H1 (cell line): Measurements from ENCODE around the gene USP24. TPM values are rescaled to one million over a fixed set of nuclear protein-coding genes. Genes with fewer than 3 reads are reported as not detected.
A peak's percentile ranks its signal among the peaks of the same experiment; 100 is the strongest.

ENCODE experiments used
- CTCF ChIA-PET: fragments of 300-600 bp; sonication (Branson Sonifier 250); formaldehyde crosslinking; loops from one replicate; lab custom pipeline; 2021; ENCODE audit not compliant: partially characterized antibody; lab: Charles Lee
- POLR2A ChIA-PET: fragments of 300-600 bp; sonication (Branson Sonifier 250); formaldehyde crosslinking; loops from one replicate; lab custom pipeline; 2021; ENCODE audit warnings: inconsistent platforms; ENCODE audit not compliant: partially characterized antibody; lab: Charles Lee
- DNase-seq, 2 experiments: peaks; one replicate each; pipeline versions ENCODE4 v3.0.0 to v3.0.0-alpha.2; 2010 to 2022; ENCODE audit warnings: low spot score in 2 of 2, low read depth in 1 of 2, mixed read lengths in 1 of 2
- FAIRE-seq: peaks from 2 replicates; lab custom pipeline; 2011; peaks lifted over from hg19 to GRCh38; lab: Jason Lieb, UNC
- H2AFZ ChIP-seq: 2 replicates; pipeline ENCODE4 v1.8.1; 2012; ENCODE audit warnings: low read length, inconsistent platforms
- H2AK5ac ChIP-seq: 2 replicates; pipeline ENCODE4 v1.6.1; 2013; ENCODE audit warnings: low read depth, low read length
- H2BK120ac ChIP-seq: replicated peaks from 2 replicates; pipeline ENCODE3; 2013; ENCODE audit warnings: low read depth, low read length, inconsistent platforms
- H2BK12ac ChIP-seq: 2 replicates; pipeline ENCODE4 v1.6.1; 2013; ENCODE audit warnings: low read depth, low read length
- H2BK15ac ChIP-seq: 2 replicates; pipeline ENCODE4 v1.6.1; 2013; ENCODE audit warnings: low read length
- H2BK20ac ChIP-seq: 2 replicates; pipeline ENCODE4 v1.6.1; 2013; ENCODE audit warnings: low read length
- H2BK5ac ChIP-seq: 2 replicates; pipeline ENCODE4 v1.6.1; 2013; ENCODE audit warnings: low read depth, low read length
- H3K14ac ChIP-seq: 2 replicates; pipeline ENCODE4 v1.6.1; 2013; ENCODE audit warnings: inconsistent platforms; ENCODE audit not compliant: insufficient read length
- H3K18ac ChIP-seq: 2 replicates; pipeline ENCODE4 v1.6.1; 2013; ENCODE audit warnings: low read length; ENCODE audit errors: extremely low read depth
- H3K23ac ChIP-seq: 2 replicates; pipeline ENCODE4 v1.6.1; 2013; ENCODE audit warnings: inconsistent platforms; ENCODE audit not compliant: insufficient read length
- H3K23me2 ChIP-seq: 2 replicates; pipeline ENCODE4 v1.6.1; 2013; ENCODE audit warnings: low read depth, low read length
- H3K27ac ChIP-seq: 2 replicates; pipeline ENCODE4 v1.6.1; 2011; ENCODE audit warnings: low read depth, low read length, inconsistent platforms
- H3K27me3 ChIP-seq, 4 experiments: replicated peaks in 1 of 4; 1 replicate in 1 of 4; 2 replicates in 3 of 4; pipeline versions ENCODE4 v1.6.1 to v1.8.1; 2011 to 2013; ENCODE audit warnings: low read length in 3 of 4, mild to moderate bottlenecking in 3 of 4, inconsistent platforms in 2 of 4, mixed read lengths in 2 of 4, moderate library complexity in 1 of 4; ENCODE audit not compliant: control insufficient read depth in 3 of 4, insufficient read depth in 3 of 4; ENCODE audit errors: extremely low read depth in 1 of 4
- H3K36me3 ChIP-seq, 4 experiments: 2 replicates each; pipeline versions ENCODE4 v1.6.1 to v1.8.1; 2011 to 2013; ENCODE audit warnings: mild to moderate bottlenecking in 4 of 4, low read length in 3 of 4, moderate library complexity in 2 of 4, control low read depth in 1 of 4, inconsistent platforms in 1 of 4; ENCODE audit not compliant: insufficient read depth in 4 of 4, control insufficient read depth in 2 of 4
- H3K4ac ChIP-seq: replicated peaks from 2 replicates; pipeline ENCODE3; 2013; ENCODE audit warnings: low read length, low read depth, mixed read lengths, inconsistent platforms; ENCODE audit not compliant: insufficient read length
- H3K4me1 ChIP-seq, 4 experiments: replicated peaks in 1 of 4; 1 replicate in 1 of 4; 2 replicates in 3 of 4; pipeline versions ENCODE4 v1.6.1 to v1.8.1; 2011 to 2013; ENCODE audit warnings: low read length in 3 of 4, inconsistent platforms in 2 of 4, mixed read lengths in 1 of 4; ENCODE audit not compliant: insufficient read depth in 4 of 4, control insufficient read depth in 3 of 4
- H3K4me2 ChIP-seq, 2 experiments: 2 replicates each; pipeline versions ENCODE4 v1.6.1 to v1.8.1; 2011 to 2013; ENCODE audit warnings: low read depth in 2 of 2, low read length in 2 of 2, control low read depth in 1 of 2, inconsistent platforms in 1 of 2, mild to moderate bottlenecking in 1 of 2; ENCODE audit not compliant: insufficient read depth in 1 of 2
- H3K4me3 ChIP-seq, 4 experiments: fragments of 200-600, 300-600 bp in 1 of 4; sonication (generic), shearing (Covaris generic), sonication (Bioruptor Twin) in 1 of 4; 2 replicates each; pipeline versions ENCODE4 v1.5.1 to v1.8.1; 2011 to 2016; ENCODE audit warnings: low read length in 4 of 4, low read depth in 3 of 4, control low read depth in 2 of 4, inconsistent platforms in 2 of 4, mild to moderate bottlenecking in 2 of 4, mixed read lengths in 1 of 4, moderate library complexity in 1 of 4; ENCODE audit not compliant: insufficient read depth in 2 of 4; ENCODE audit errors: extremely low read depth in 1 of 4
- H3K56ac ChIP-seq: replicated peaks from 2 replicates; pipeline ENCODE3; 2013; ENCODE audit warnings: low read depth, mild to moderate bottlenecking, mixed read lengths, low read length, inconsistent platforms; ENCODE audit not compliant: insufficient read length
- H3K79me1 ChIP-seq: 2 replicates; pipeline ENCODE4 v1.6.1; 2013; ENCODE audit warnings: low read depth, low read length, control low read depth
- H3K79me2 ChIP-seq, 2 experiments: 2 replicates each; pipeline versions ENCODE4 v1.6.1 to v1.8.1; 2012 to 2013; ENCODE audit warnings: low read length in 2 of 2, mild to moderate bottlenecking in 2 of 2, inconsistent platforms in 1 of 2; ENCODE audit not compliant: insufficient read depth in 2 of 2, control insufficient read depth in 1 of 2
- H3K9ac ChIP-seq, 4 experiments: replicated peaks in 1 of 4; 1 replicate in 1 of 4; 2 replicates in 3 of 4; pipeline versions ENCODE4 v1.6.1 to v1.8.1; 2011 to 2013; ENCODE audit warnings: low read depth in 3 of 4, low read length in 3 of 4, control low read depth in 2 of 4, mild to moderate bottlenecking in 2 of 4, moderate library complexity in 2 of 4, inconsistent platforms in 1 of 4; ENCODE audit errors: extremely low read depth in 1 of 4
- H3K9me3 ChIP-seq, 2 experiments: 2 replicates each; pipeline versions ENCODE4 v1.6.1 to v1.8.1; 2012 to 2013; ENCODE audit warnings: mild to moderate bottlenecking in 2 of 2, moderate library complexity in 2 of 2, control low read depth in 1 of 2, inconsistent platforms in 1 of 2, low read depth in 1 of 2, low read length in 1 of 2, mixed read lengths in 1 of 2; ENCODE audit not compliant: insufficient read depth in 2 of 2
- H4K20me1 ChIP-seq, 2 experiments: replicated peaks in 1 of 2; 2 replicates each; pipeline versions ENCODE3 to v1.8.1; 2011 to 2013; ENCODE audit warnings: inconsistent platforms in 2 of 2, low read length in 2 of 2, mild to moderate bottlenecking in 1 of 2; ENCODE audit not compliant: insufficient read depth in 2 of 2, control insufficient read depth in 1 of 2
- H4K5ac ChIP-seq: 2 replicates; pipeline ENCODE4 v1.6.1; 2013; ENCODE audit warnings: low read length, low read depth, mixed read lengths, inconsistent platforms; ENCODE audit not compliant: insufficient read length
- H4K8ac ChIP-seq: 2 replicates; pipeline ENCODE4 v1.8.0; 2013; ENCODE audit warnings: mild to moderate bottlenecking, moderate library complexity, low read length, inconsistent platforms; ENCODE audit not compliant: insufficient read depth; ENCODE audit errors: extremely low read depth
- H4K91ac ChIP-seq: replicated peaks from 2 replicates; pipeline ENCODE3; 2013; ENCODE audit warnings: low read length, mixed read lengths, inconsistent platforms; ENCODE audit not compliant: insufficient read length
- CEBPB ChIP-seq: IDR thresholded peaks from 2 replicates; pipeline ENCODE4 v1.6.1; 2012; ENCODE audit warnings: low read depth, low read length
- JUN ChIP-seq: IDR thresholded peaks from 2 replicates; pipeline ENCODE4 v1.6.1; 2011; ENCODE audit warnings: low read depth, mild to moderate bottlenecking, improper control_type of control experiment, low read length
- POLR2AphosphoS5 ChIP-seq: IDR thresholded peaks from 2 replicates; pipeline ENCODE4 v1.6.1; 2011; ENCODE audit warnings: low read depth, low read length
- SRF ChIP-seq: IDR thresholded peaks from 2 replicates; pipeline ENCODE4 v1.6.1; 2011; ENCODE audit warnings: mild to moderate bottlenecking, low read depth, low read length, moderate library complexity
- YY1 ChIP-seq: IDR thresholded peaks from 2 replicates; pipeline ENCODE4 v1.6.1; 2011; ENCODE audit warnings: low read depth, mild to moderate bottlenecking, low read length
- WGBS, 2 experiments: shearing (Covaris generic) in 1 of 2; methylation state at CpG; one replicate each; pipeline versions ENCODE4 v1.1.6 to v1.1.7; 2013 to 2015; ENCODE audit warnings: low lambda C conversion rate in 2 of 2, mixed read lengths in 2 of 2, inconsistent platforms in 1 of 2, low coverage in 1 of 2, missing lambda C conversion rate in 1 of 2; ENCODE audit not compliant: insufficient replicate concordance in 2 of 2, insufficient coverage in 1 of 2, insufficient read length in 1 of 2; ENCODE audit errors: extremely low coverage in 1 of 2, missing lambda C conversion rate in 1 of 2; 5-methylcytosine and 5-hydroxymethylcytosine counted together
- polyA plus RNA-seq, 7 experiments: library from polyadenylated mRNA; depleted of rRNA in 3 of 7; stranded (reverse) in 5 of 7; unstranded in 2 of 7; fragments of >200 nt in 5 of 7; fragments of 200-250 nt in 2 of 7; gene quantifications; 1 replicate in 5 of 7; 2 replicates in 1 of 7; 4 replicates in 1 of 7; pipeline versions ENCODE4 v1.2.1 to v1.2.3, GENCODE V29; 2011 to 2013; ENCODE audit warnings: missing spikeins in 2 of 7, mixed read lengths in 2 of 7
- total RNA-seq: library from RNA; stranded (reverse); fragmentation: NEBNext Ultra II Directional; extraction: Animal tissue kit (Norgen Biotek cat#: 25700); gene quantifications from 2 replicates; pipeline ENCODE4 v1.2.1, GENCODE V29; 2021

The USP24 gene
- total and polyA plus RNA-seq, 2 of the 8 experiments (the other 6 are each of a cell fraction or from before 2014, with no cell fraction given), result 11.1 to 34.6 TPM

DNA sequence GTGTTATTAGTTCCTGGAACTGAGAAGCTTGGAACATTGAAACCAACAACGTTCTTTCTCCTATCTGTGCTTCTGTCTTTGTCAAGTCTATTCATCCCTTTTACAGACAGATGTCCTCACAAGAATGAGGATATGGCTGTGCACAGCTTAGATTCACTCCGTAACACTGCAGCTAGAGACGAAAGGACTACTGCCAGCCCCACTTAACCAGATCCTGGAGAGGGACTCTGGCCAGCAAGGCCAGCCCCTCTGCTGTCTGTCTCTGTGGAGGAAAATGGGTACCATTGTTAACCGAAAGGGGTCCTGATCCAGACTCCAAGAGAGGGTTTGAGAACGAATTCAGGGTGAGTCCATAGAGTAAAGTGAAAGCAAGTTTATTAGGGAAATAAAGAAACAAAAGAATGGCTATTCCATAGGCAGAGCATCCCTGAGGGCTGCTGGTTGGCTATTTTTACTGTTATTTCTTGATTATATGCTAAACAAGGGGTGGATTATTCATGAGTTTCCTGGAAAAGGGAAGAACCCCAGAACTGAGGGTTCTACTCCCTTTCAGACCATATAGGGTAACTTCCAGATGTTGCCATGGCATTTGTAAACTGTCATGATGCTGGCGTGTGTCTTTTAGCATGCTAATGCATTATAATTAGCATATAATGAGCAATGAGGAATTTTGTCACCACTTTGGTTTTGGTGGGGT, 17.4 kb upstream of the USP24 start:
- no peaks in the 10 kb centered on the region for H3K79me1 ChIP-seq
- no peak overlapping the region for H2AFZ ChIP-seq
- H4K8ac ChIP-seq, result no peak overlapping the region
- no peaks in the 10 kb centered on the region for H4K20me1 ChIP-seq
- ChIA-PET CTCF (interaction anchor here (0.6 to 1.5 kb wide), 4 partner anchors 11 to 97 kb away, joined by 3 to 4 read pairs (median 3); no protein-coding TSS in a partner anchor), POLR2A (interaction anchor here (0.9 kb wide), 1 partner anchor 17 kb away, joined by 5 read pairs; the partner anchor contains the start of gene USP24)
- no peaks in the 10 kb centered on the region for H3K4me1 ChIP-seq
- no peak for DNase-seq
- H2BK12ac ChIP-seq, result 0 out of 2 replicates have a peak overlapping the region, but pooled peaks have one; percentile 14
- no peak overlapping the region for H2BK15ac ChIP-seq
- no peaks in the 10 kb centered on the region for H3K36me3 ChIP-seq
- H3K9ac ChIP-seq, result no peak overlapping the region
- H3K56ac ChIP-seq, result no peak overlapping the region
- H2BK20ac ChIP-seq, result no peak overlapping the region
- H3K23ac ChIP-seq, result no peak overlapping the region
- no peak overlapping the region for H4K91ac ChIP-seq
- H2BK5ac ChIP-seq, result no peak overlapping the region
- H2AK5ac ChIP-seq, result no peak overlapping the region
- no peak overlapping the region for H3K14ac ChIP-seq
- no peak overlapping the region for H4K5ac ChIP-seq
- no peaks in the 10 kb centered on the region; a peak in 2 of 4 replicates for H3K9me3 ChIP-seq
- H3K27me3 ChIP-seq, result no peaks in the 10 kb centered on the region
- no peak overlapping the region for H3K4ac ChIP-seq
- no peak overlapping the region for H3K18ac ChIP-seq
- H3K27ac ChIP-seq, result no peak overlapping the region
- no peak for FAIRE-seq
- 90% methylated on average over 6 of the region's 6 CpGs; no CpG with 5 or more reads in 1 of the 2 experiments for WGBS, 2 experiments
- H3K23me2 ChIP-seq, result no peaks in the 10 kb centered on the region
- H3K79me2 ChIP-seq, result no peaks in the 10 kb centered on the region
- TF ChIP-seq SRF (peak; percentile 83), JUN (no peak), POLR2AphosphoS5 (no peak), YY1 (no peak), CEBPB (no peak)
- H3K4me2 ChIP-seq, result no peak overlapping the region
- no peak overlapping the region for H2BK120ac ChIP-seq
- no peak overlapping the region for H3K4me3 ChIP-seq
